GM18870 (cell line): ENCODE data around the gene CNOT1.
A peak's percentile ranks its signal among the peaks of the same experiment; 100 is the strongest.
"Not testable (repeated sequence)": the region's sequence is repeated elsewhere in the genome, so short reads cannot be mapped to it uniquely, and the experiment has no call there.

ENCODE experiments used
- ATAC-seq: cut with Tn5 transposase; IDR thresholded peaks from one replicate; pipeline ENCODE4 v1.9.1; 2021; ENCODE audit warnings: moderate library complexity; ENCODE audit not compliant: unreplicated experiment

Gene CNOT1

GRCh38 chr16:58638148-58639036, 8.8 kb upstream of the CNOT1 start:
- no peak for ATAC-seq

DNA sequence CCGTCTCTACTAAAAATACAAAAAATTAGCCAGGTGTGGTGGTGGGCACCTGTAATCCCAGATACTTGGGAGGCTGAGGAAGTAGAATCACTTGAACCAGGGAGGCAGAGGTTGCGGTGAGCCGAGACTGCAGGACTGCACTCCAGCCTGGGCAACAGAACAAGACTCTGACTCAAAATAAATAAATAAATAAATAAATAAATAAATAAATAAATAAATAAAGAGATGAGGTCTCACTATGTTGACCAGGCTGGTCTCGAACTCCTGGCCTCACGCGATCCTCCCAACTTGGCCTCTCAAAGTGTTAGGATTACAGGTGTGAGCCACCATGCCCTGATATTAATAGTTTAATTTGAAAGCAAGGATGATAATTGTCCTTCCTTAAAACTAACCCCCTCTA, 7.4 kb upstream of the CNOT1 start:
- not testable (repeated sequence) for ATAC-seq

DNA sequence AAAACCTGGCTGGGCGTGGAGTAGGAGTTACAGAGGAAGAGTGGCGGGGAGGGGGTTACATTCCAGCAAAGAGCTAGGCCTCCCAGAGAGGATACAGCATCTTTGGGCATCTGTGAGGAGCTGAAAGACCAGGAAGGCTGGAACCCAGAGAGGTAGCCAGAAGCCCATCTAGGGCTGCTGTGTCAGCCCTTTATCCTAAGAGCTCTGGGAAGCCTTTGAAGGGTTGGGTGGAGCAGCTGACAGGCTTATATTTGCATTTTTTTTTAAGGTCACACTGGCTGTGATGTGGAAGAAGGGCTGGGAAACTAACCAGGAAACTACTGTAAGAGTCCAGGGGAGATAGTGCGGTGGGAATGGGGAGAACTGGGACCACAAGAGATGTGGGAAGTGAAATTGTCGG, 6.8 kb upstream of the CNOT1 start:
- no peak for ATAC-seq

DNA sequence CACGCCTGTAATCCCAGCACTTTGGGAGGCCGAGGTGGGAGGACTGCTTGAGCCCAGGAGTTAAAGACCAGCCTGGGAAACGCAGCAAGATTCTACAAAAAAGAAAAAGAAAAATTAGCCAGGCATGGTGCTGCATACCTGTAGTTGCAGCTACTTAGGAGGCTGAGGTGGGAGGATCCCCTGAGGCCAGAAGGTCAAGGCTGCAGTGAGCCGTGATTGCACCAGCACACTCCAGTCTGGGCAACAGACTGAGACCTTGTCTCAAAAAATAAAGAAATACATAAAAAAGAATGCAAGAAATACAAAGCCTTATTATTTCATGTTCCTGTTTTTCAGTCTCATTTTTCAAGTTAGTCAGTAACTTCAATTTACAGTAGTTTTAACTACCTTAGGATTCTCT, 5.9 kb upstream of the CNOT1 start:
- ATAC-seq: no peak

DNA sequence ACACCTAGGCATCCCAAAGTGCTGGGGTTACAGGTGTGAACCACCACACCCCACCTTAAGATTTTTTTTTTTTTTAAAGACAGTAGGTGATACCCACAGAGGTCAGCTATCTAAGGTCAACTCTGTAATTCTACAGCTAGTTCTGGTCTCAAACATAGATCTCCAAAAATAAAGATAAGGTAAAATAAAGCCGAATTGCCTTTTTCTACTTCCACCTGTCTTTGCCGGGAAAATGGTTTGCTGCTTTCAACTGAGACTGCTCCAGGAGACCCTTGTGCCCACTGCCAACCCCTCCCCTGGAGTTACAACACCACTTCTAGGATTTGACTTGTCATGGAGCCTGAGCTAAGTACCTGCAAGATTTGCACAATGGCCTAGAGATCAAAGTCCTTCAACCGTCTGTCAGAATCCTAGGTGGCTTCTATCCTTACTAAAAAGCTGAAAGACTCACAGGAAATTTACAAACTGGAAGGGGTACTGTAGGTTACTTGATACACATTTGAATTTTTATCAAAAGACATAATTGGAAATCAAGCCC, 4.7 kb upstream of the CNOT1 start:
- no peak for ATAC-seq

- ATAC-seq: peak; percentile 1
These were observed 537 bp downstream of the CNOT1 start for GRCh38 chr16:58628845-58629732.

DNA sequence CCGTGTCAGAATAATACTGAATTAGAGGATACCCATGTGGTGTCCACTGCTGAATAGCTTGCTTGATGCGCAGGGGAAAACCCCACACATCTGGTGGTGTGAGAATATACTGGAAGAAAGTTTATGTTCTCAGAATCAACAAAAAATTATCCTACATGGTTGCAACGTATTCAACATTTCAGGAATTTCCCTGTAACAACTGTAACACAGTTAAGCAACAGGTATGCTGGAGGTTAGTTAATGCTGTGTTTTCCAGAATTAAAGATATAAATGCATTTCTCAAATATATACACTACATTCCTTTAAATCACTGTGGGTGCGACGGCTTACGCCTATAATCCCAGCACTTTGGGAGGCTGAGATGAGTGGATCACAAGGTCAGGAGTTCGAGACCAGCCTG, 5.4 kb downstream of the CNOT1 start:
- no peak for ATAC-seq

DNA sequence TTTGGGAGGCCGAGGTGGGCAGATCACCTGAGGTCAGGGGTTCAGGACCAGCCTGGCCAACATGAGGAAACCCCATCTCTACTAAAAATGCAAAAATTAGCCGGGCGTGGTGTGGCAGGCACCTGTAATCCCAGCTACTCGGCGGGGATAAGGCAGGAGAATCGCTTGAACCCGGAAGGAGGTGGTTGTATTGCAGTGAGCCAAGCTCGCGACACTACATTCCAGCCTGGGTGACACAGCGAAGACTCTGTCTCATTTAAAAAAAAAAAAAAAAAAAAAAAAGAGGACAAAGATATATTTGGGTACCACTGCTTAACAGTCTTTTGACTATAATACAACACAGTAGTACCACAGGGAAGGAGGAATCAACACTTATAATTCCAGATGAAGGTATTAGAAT, 9.2 kb downstream of the CNOT1 start:
- no peak for ATAC-seq

- no peak for ATAC-seq
These were observed 14.3 kb downstream of the CNOT1 start for GRCh38 chr16:58615280-58615679.

- no peak for ATAC-seq
These were observed 14.8 kb downstream of the CNOT1 start for GRCh38 chr16:58614860-58615259.

DNA sequence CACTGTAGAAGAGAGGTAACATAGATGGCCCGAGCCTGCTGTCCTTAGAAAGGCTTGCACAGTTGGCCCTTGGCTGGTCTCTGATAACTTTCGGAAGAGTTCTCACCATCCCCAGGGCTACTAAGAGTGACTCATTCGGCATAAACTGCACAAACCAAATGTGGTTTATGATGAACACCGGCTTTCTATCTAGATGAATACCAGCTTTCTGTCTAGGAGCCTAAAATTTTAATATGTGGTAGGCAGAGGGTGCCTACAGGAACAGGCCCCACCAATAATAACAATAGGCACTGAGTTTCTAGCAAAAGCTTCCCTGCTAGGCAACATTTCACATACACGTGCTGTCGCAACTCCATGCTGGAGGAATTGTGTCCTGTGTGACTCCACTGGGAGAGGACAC, 15.4 kb downstream of the CNOT1 start:
- ATAC-seq: no peak

DNA sequence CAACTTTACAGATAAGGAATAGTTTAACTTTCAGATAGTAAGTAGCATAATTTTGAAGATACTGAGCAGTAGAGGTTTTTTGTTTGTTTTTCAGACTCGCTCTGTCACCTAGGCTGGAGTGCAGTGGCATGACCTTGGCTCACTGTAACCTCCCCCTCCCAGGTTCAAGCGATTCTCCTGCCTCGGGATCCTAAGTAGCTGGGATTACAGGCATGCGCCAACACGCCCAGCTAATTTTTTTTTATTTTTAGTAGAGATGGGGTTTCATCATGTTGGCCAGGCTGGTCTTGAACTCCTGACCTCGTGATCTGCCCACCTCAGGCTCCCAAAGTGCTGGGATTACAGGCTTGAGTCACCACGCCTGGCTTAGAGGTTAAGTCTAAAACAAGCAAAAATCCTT, 16.7 kb downstream of the CNOT1 start:
- ATAC-seq: not testable (repeated sequence)

- no peak for ATAC-seq
These were observed 21.0 kb downstream of the CNOT1 start for GRCh38 chr16:58608601-58609136.

DNA sequence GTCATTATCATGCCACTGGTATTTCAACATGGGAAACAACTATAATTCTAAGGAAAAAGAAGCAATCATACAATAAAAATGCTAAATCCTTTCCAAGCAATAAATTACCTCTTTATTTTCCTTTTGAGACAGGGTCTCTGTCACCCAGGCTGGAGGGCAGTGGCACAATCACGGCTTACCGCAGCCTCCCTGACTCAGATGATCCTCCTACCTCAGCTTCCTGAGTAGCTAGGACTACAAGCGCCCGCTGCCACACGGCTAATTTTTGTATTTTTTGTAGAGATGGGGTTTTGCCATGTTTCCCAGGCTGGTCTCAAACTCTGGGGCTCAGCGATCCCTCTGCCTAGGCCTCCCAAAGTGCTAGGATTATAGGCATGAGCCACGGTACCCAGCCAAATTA, 24.1 kb downstream of the CNOT1 start:
- no peak for ATAC-seq

DNA sequence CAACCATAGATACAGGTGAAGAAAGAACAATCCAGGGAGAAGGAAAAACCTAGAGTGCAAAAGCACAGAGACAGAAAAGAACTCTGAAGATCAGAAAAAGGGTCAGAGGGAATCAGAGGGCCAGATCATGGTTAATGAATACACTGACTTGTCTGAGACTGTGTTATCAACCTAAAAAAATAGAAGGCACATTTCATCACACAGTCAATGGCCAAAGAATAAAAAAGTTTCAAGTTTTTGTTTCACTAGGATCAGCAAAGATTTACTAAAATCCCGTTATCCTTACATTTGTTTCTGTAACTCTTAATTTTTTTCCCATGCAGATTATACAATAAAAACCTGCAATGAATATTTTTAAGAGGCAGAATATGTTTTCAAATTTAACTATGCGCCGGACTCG, 38.5 kb downstream of the CNOT1 start:
- ATAC-seq: no peak

DNA sequence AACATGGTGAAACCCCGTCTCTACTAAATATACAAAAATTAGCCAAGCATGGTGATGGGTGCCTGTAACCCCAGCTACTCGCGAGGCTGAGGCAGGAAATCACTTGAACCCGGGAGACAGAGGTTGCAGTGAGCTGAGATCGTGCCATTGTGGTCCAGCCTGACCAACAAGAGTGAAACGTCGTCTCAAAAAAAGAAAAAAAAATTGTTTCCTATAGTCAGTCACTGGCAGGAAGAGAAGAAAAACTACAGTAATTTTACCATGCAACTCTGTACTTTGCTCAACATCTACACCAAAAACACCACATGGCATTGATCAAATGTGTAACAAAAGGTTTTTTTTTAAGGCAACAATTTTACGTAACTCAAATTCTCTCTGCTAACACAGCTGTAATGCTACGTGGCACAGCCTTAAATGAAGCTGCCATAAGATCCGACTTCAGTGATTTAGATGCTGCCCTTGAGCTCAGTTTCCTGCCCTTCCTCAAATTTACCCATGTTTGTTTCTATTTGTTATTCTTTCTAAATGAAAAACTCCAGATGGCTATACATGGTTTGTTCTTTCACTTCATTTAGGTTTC, 40.2 kb downstream of the CNOT1 start:
- no peak for ATAC-seq

DNA sequence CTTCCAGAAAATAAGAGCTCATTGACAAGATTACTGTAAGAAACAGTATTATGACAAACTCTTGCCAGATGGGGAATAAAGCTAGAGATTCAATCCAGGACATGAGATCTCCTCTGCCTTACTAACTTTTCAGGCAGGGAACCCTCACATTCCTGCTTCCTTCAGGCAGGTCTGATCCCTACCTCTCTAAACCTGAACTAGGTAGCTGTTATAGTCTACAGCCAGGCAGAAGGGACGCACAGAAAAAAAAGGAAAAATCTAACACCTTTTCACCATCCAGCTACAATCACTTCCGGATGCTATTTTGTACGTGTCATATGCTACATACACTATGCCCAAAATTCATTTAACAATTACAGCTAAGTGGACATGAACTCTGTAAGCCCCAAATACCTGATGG, 41.2 kb downstream of the CNOT1 start:
- ATAC-seq: no peak

- ATAC-seq: no peak
These were observed 43.1 kb downstream of the CNOT1 start for GRCh38 chr16:58586340-58587030.

- no peak for ATAC-seq
These were observed 44.7 kb downstream of the CNOT1 start for GRCh38 chr16:58584831-58585505.
